ENCODE measurements around the gene RARB. TPM values are rescaled to one million over a fixed set of nuclear protein-coding genes. Genes with fewer than 3 reads are reported as not detected.

The RARB gene
- 0.14 TPM for polyA plus RNA-seq (2013, experiment 1 of 2)
- polyA plus RNA-seq (2013, experiment 2 of 2): 0.18 TPM

DNA sequence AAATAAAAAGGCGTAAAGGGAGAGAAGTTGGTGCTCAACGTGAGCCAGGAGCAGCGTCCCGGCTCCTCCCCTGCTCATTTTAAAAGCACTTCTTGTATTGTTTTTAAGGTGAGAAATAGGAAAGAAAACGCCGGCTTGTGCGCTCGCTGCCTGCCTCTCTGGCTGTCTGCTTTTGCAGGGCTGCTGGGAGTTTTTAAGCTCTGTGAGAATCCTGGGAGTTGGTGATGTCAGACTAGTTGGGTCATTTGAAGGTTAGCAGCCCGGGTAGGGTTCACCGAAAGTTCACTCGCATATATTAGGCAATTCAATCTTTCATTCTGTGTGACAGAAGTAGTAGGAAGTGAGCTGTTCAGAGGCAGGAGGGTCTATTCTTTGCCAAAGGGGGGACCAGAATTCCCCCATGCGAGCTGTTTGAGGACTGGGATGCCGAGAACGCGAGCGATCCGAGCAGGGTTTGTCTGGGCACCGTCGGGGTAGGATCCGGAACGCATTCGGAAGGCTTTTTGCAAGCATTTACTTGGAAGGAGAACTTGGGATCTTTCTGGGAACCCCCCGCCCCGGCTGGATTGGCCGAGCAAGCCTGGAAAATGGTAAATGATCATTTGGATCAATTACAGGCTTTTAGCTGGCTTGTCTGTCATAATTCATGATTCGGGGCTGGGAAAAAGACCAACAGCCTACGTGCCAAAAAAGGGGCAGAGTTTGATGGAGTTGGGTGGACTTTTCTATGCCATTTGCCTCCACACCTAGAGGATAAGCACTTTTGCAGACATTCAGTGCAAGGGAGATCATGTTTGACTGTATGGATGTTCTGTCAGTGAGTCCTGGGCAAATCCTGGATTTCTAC is at the start of gene RARB:
Gene RARB, plus strand, starts transcription at position 322 of the 847 bp plus-strand sequence. Its CDS starts 469 bp downstream, at position 791.
- Histone ChIP-seq H3K4me3 (ENCODE audit: low read length) (peak within 1 kb of the TSS; percentile 54), H3K23ac (ENCODE audit: low read length) (no peak within 1 kb of the TSS), H2AK5ac (ENCODE audit: low read length) (no peak within 1 kb of the TSS), H3K4ac (ENCODE audit: low read depth, low read length) (no peak within 1 kb of the TSS), H3K4me2 (ENCODE audit: low read length) (peak within 1 kb of the TSS; percentile 74), H3K4me1 (ENCODE audit: control insufficient read depth, low read depth, low read length) (no peaks in the 10 kb centered on the region), H3K36me3 (ENCODE audit: control insufficient read depth, insufficient read depth, low read length) (no peaks in the 10 kb centered on the region), H4K8ac (ENCODE audit: low read depth, low read length) (peak within 1 kb of the TSS; percentile 93), H3K27me3 (ENCODE audit: insufficient read depth, low read length, poor library complexity) (no peaks in the 10 kb centered on the region), H4K5ac (ENCODE audit: low read length) (no peak within 1 kb of the TSS), H3K27ac (ENCODE audit: low read depth, low read length) (peak within 1 kb of the TSS; percentile 40), H3K79me1 (ENCODE audit: low read length) (no peaks in the 10 kb centered on the region), H3K56ac (ENCODE audit: low read length) (peak within 1 kb of the TSS; percentile 83), H2BK120ac (ENCODE audit: low read depth, low read length) (peak within 1 kb of the TSS; percentile 88), H3K18ac (ENCODE audit: low read length) (peak within 1 kb of the TSS; percentile 96), H3K79me2 (ENCODE audit: control insufficient read depth, insufficient read depth, low read length) (no peaks in the 10 kb centered on the region), H2BK5ac (ENCODE audit: low read length) (no peak within 1 kb of the TSS), H3K9ac (ENCODE audit: low read length) (peak within 1 kb of the TSS; percentile 67), H2BK15ac (replicated peaks; ENCODE audit: low read depth) (no peak within 1 kb of the TSS)
- DNase-seq: peak; percentile 89
- no CpG with 5 or more reads among the region's 27 CpGs for WGBS (ENCODE audit: extremely low coverage, insufficient coverage, low lambda C conversion rate)

GRCh38 chr3:25378786-25379311 is 49.2 kb upstream of the RARB start:
- no peak overlapping the region for H3K4me3 ChIP-seq (ENCODE audit: low read length)
- H3K36me3 ChIP-seq (ENCODE audit: control insufficient read depth, insufficient read depth, low read length): no peaks in the 10 kb centered on the region
- no CpG with 5 or more reads among the region's 2 CpGs for WGBS (ENCODE audit: extremely low coverage, insufficient coverage, low lambda C conversion rate)
- no peak overlapping the region for H3K27ac ChIP-seq (ENCODE audit: low read depth, low read length)
- no peak overlapping the region for H3K4ac ChIP-seq (ENCODE audit: low read depth, low read length)
- no peak overlapping the region for H2BK120ac ChIP-seq (ENCODE audit: low read depth, low read length)
- no peak overlapping the region for H2AK5ac ChIP-seq (ENCODE audit: low read length)
- H3K79me2 ChIP-seq (ENCODE audit: control insufficient read depth, insufficient read depth, low read length): no peaks in the 10 kb centered on the region
- H3K23ac ChIP-seq (ENCODE audit: low read length): no peak overlapping the region
- H3K18ac ChIP-seq (ENCODE audit: low read length): no peak overlapping the region
- H2BK5ac ChIP-seq (ENCODE audit: low read length): no peak overlapping the region
- no peak overlapping the region for H4K5ac ChIP-seq (ENCODE audit: low read length)
- H3K4me2 ChIP-seq (ENCODE audit: low read length): no peak overlapping the region
- no peak overlapping the region for H4K8ac ChIP-seq (ENCODE audit: low read depth, low read length)
- H2BK15ac ChIP-seq (replicated peaks; ENCODE audit: low read depth): no peak overlapping the region
- no peaks in the 10 kb centered on the region for H3K27me3 ChIP-seq (ENCODE audit: insufficient read depth, low read length, poor library complexity)
- DNase-seq: no peak
- H3K4me1 ChIP-seq (ENCODE audit: control insufficient read depth, low read depth, low read length): no peaks in the 10 kb centered on the region
- H3K79me1 ChIP-seq (ENCODE audit: low read length): no peaks in the 10 kb centered on the region
- H3K9ac ChIP-seq (ENCODE audit: low read length): no peak overlapping the region
- H3K56ac ChIP-seq (ENCODE audit: low read length): no peak overlapping the region

- Histone ChIP-seq H3K4me2 (ENCODE audit: low read length) (no peak overlapping the region), H3K79me1 (ENCODE audit: low read length) (no peaks in the 10 kb centered on the region), H2AK5ac (ENCODE audit: low read length) (no peak overlapping the region), H3K4ac (ENCODE audit: low read depth, low read length) (no peak overlapping the region), H2BK120ac (ENCODE audit: low read depth, low read length) (no peak overlapping the region), H3K56ac (ENCODE audit: low read length) (no peak overlapping the region), H3K23ac (ENCODE audit: low read length) (no peak overlapping the region), H3K9ac (ENCODE audit: low read length) (no peak overlapping the region), H3K18ac (ENCODE audit: low read length) (no peak overlapping the region), H3K27me3 (ENCODE audit: insufficient read depth, low read length, poor library complexity) (no peaks in the 10 kb centered on the region), H3K4me1 (ENCODE audit: control insufficient read depth, low read depth, low read length) (no peaks in the 10 kb centered on the region), H3K79me2 (ENCODE audit: control insufficient read depth, insufficient read depth, low read length) (no peaks in the 10 kb centered on the region), H3K27ac (ENCODE audit: low read depth, low read length) (no peak overlapping the region), H3K4me3 (ENCODE audit: low read length) (no peak overlapping the region), H3K36me3 (ENCODE audit: control insufficient read depth, insufficient read depth, low read length) (no peaks in the 10 kb centered on the region), H4K5ac (ENCODE audit: low read length) (no peak overlapping the region), H4K8ac (ENCODE audit: low read depth, low read length) (no peak overlapping the region), H2BK5ac (ENCODE audit: low read length) (no peak overlapping the region), H2BK15ac (replicated peaks; ENCODE audit: low read depth) (no peak overlapping the region)
- DNase-seq: no peak
- WGBS (ENCODE audit: extremely low coverage, insufficient coverage, low lambda C conversion rate): no CpG with 5 or more reads among the region's 9 CpGs
These were observed 47.8 kb upstream of the RARB start for GRCh38 chr3:25380222-25380739.

- Histone ChIP-seq H3K4me2 (ENCODE audit: low read length) (no peak overlapping the region), H3K4ac (ENCODE audit: low read depth, low read length) (no peak overlapping the region), H3K36me3 (ENCODE audit: control insufficient read depth, insufficient read depth, low read length) (no peaks in the 10 kb centered on the region), H2AK5ac (ENCODE audit: low read length) (no peak overlapping the region), H3K4me3 (ENCODE audit: low read length) (no peak overlapping the region), H3K79me1 (ENCODE audit: low read length) (no peaks in the 10 kb centered on the region), H3K4me1 (ENCODE audit: control insufficient read depth, low read depth, low read length) (no peaks in the 10 kb centered on the region), H4K5ac (ENCODE audit: low read length) (no peak overlapping the region), H3K27ac (ENCODE audit: low read depth, low read length) (no peak overlapping the region), H3K56ac (ENCODE audit: low read length) (no peak overlapping the region), H3K79me2 (ENCODE audit: control insufficient read depth, insufficient read depth, low read length) (no peaks in the 10 kb centered on the region), H2BK120ac (ENCODE audit: low read depth, low read length) (no peak overlapping the region), H3K23ac (ENCODE audit: low read length) (no peak overlapping the region), H3K9ac (ENCODE audit: low read length) (no peak overlapping the region), H2BK15ac (replicated peaks; ENCODE audit: low read depth) (no peak overlapping the region), H4K8ac (ENCODE audit: low read depth, low read length) (no peak overlapping the region), H3K27me3 (ENCODE audit: insufficient read depth, low read length, poor library complexity) (no peaks in the 10 kb centered on the region), H3K18ac (ENCODE audit: low read length) (no peak overlapping the region), H2BK5ac (ENCODE audit: low read length) (no peak overlapping the region)
- no peak for DNase-seq
- no CpG with 5 or more reads among the region's 3 CpGs for WGBS (ENCODE audit: extremely low coverage, insufficient coverage, low lambda C conversion rate)
These were observed 47.0 kb upstream of the RARB start for GRCh38 chr3:25381083-25381482.

GRCh38 chr3:25384471-25384870 is 43.6 kb upstream of the RARB start:
- Histone ChIP-seq H3K79me2 (ENCODE audit: control insufficient read depth, insufficient read depth, low read length) (no peaks in the 10 kb centered on the region), H2BK120ac (ENCODE audit: low read depth, low read length) (no peak overlapping the region), H3K4me1 (ENCODE audit: control insufficient read depth, low read depth, low read length) (no peaks in the 10 kb centered on the region), H3K27ac (ENCODE audit: low read depth, low read length) (no peak overlapping the region), H2BK5ac (ENCODE audit: low read length) (no peak overlapping the region), H3K36me3 (ENCODE audit: control insufficient read depth, insufficient read depth, low read length) (no peaks in the 10 kb centered on the region), H3K9ac (ENCODE audit: low read length) (no peak overlapping the region), H2BK15ac (replicated peaks; ENCODE audit: low read depth) (no peak overlapping the region), H3K23ac (ENCODE audit: low read length) (no peak overlapping the region), H3K4me2 (ENCODE audit: low read length) (no peak overlapping the region), H3K27me3 (ENCODE audit: insufficient read depth, low read length, poor library complexity) (no peaks in the 10 kb centered on the region), H3K18ac (ENCODE audit: low read length) (no peak overlapping the region), H3K4me3 (ENCODE audit: low read length) (no peak overlapping the region), H4K5ac (ENCODE audit: low read length) (no peak overlapping the region), H3K4ac (ENCODE audit: low read depth, low read length) (no peak overlapping the region), H3K79me1 (ENCODE audit: low read length) (no peaks in the 10 kb centered on the region), H3K56ac (ENCODE audit: low read length) (no peak overlapping the region), H2AK5ac (ENCODE audit: low read length) (no peak overlapping the region), H4K8ac (ENCODE audit: low read depth, low read length) (no peak overlapping the region)
- DNase-seq: no peak
- WGBS (ENCODE audit: extremely low coverage, insufficient coverage, low lambda C conversion rate): no CpG with 5 or more reads among the region's 3 CpGs
